ENCODE data around the gene PLEKHA4.

DNA sequence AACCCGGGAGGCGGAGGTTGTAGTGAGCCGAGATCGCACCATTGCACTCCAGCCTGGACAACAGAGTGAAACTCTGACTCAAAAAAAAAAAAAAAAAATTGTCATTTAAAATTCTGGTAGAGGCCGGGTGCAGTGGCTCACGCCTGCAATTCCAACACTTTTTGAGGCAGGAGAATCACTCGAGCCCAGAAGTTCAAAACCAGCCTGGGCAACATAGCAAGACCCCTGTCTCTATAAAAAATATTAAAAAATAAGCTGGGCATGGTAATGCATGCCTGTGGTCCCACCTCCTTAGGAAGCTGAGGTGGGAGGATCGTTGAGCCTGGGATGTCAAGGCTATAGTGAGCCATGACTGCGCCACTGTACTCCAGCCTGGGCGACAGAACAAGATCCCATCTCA lies 37.9 kb upstream of the PLEKHA4 start:
- TF ChIP-seq POLR2AphosphoS5 (IDR thresholded peaks at IDR 0.05; ENCODE audit: low read depth, low read length): no peak
- TF ChIP-seq, protein P1, sequence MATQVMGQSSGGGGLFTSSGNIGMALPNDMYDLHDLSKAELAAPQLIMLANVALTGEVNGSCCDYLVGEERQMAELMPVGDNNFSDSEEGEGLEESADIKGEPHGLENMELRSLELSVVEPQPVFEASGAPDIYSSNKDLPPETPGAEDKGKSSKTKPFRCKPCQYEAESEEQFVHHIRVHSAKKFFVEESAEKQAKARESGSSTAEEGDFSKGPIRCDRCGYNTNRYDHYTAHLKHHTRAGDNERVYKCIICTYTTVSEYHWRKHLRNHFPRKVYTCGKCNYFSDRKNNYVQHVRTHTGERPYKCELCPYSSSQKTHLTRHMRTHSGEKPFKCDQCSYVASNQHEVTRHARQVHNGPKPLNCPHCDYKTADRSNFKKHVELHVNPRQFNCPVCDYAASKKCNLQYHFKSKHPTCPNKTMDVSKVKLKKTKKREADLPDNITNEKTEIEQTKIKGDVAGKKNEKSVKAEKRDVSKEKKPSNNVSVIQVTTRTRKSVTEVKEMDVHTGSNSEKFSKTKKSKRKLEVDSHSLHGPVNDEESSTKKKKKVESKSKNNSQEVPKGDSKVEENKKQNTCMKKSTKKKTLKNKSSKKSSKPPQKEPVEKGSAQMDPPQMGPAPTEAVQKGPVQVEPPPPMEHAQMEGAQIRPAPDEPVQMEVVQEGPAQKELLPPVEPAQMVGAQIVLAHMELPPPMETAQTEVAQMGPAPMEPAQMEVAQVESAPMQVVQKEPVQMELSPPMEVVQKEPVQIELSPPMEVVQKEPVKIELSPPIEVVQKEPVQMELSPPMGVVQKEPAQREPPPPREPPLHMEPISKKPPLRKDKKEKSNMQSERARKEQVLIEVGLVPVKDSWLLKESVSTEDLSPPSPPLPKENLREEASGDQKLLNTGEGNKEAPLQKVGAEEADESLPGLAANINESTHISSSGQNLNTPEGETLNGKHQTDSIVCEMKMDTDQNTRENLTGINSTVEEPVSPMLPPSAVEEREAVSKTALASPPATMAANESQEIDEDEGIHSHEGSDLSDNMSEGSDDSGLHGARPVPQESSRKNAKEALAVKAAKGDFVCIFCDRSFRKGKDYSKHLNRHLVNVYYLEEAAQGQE (IDR thresholded peaks at IDR 0.05; ENCODE audit: insufficient read depth in 1 of 2, low read depth in 2 of 2, low read length in 2 of 2): no peak

Measured in PFSK-1 (cell line).